GM23338 (cell line): ENCODE measurements around the gene RALGPS1. TPM values are rescaled to one million over a fixed set of nuclear protein-coding genes. Genes with fewer than 3 reads are reported as not detected.

Source experiments
- ATAC-seq: fragments of 200-7000 bp; cut with Tn5 transposase; 3 replicates; pipeline ENCODE4 v1.9.1; 2020
- DNase-seq: peaks from one replicate; pipeline ENCODE4 v3.0.0-alpha.2; 2015; ENCODE audit warnings: low spot score
- H2AFZ ChIP-seq: fragments of 200-600 bp; sonication (generic); 2 replicates; pipeline ENCODE4 v1.8.0; 2016; ENCODE audit warnings: antibody characterized with exemption, mild to moderate bottlenecking, moderate library complexity
- H3F3A ChIP-seq: fragments of 200-600 bp; sonication (generic); replicated peaks from 2 replicates; pipeline ENCODE4 v1.8.0; 2017; ENCODE audit warnings: antibody characterized with exemption, mixed run types, low read depth
- H3K27ac ChIP-seq: fragments of 200-600 bp; sonication (generic); 2 replicates; pipeline ENCODE4 v1.6.1; 2016; ENCODE audit warnings: low read depth
- H3K27me3 ChIP-seq: fragments of 200-600 bp; sonication (generic); 2 replicates; pipeline ENCODE4 v1.8.0; 2016; ENCODE audit warnings: mild to moderate bottlenecking, mixed run types, moderate library complexity; ENCODE audit not compliant: insufficient read depth
- H3K36me3 ChIP-seq: fragments of 200-600 bp; sonication (generic); 2 replicates; pipeline ENCODE4 v1.8.0; 2016; ENCODE audit warnings: mild to moderate bottlenecking; ENCODE audit not compliant: insufficient read depth
- H3K4me1 ChIP-seq: fragments of 200-600 bp; sonication (generic); 2 replicates; pipeline ENCODE4 v1.8.0; 2016; ENCODE audit warnings: mild to moderate bottlenecking, moderate library complexity; ENCODE audit not compliant: insufficient read depth
- H3K4me2 ChIP-seq: fragments of 200-600 bp; sonication (generic); 2 replicates; pipeline ENCODE4 v1.7.1; 2017; ENCODE audit warnings: mixed run types
- H3K4me3 ChIP-seq: fragments of 200-600 bp; sonication (generic); 2 replicates; pipeline ENCODE4 v1.6.1; 2016; ENCODE audit warnings: mixed run types
- H3K79me2 ChIP-seq: fragments of 200-600 bp; sonication (generic); replicated peaks from 2 replicates; pipeline ENCODE4 v1.8.0; 2017; ENCODE audit warnings: mild to moderate bottlenecking; ENCODE audit not compliant: insufficient read depth
- H3K9me2 ChIP-seq: fragments of 200-600 bp; sonication (generic); 2 replicates; pipeline ENCODE4 v1.8.0; 2017; ENCODE audit not compliant: insufficient read depth
- H4K20me1 ChIP-seq: fragments of 200-600 bp; sonication (generic); replicated peaks from 2 replicates; pipeline ENCODE4 v1.8.0; 2017; ENCODE audit warnings: mild to moderate bottlenecking; ENCODE audit not compliant: insufficient read depth
- H3K27ac Mint-ChIP-seq: 2 replicates; pipeline ENCODE4 v1.8.0; 2020; ENCODE audit warnings: inconsistent platforms, mild to moderate bottlenecking, moderate library complexity, mixed read lengths
- H3K27me3 Mint-ChIP-seq: 3 replicates; pipeline ENCODE4 v1.8.0; 2022; ENCODE audit warnings: low read depth, mild to moderate bottlenecking, moderate library complexity, mixed read lengths, inconsistent platforms; ENCODE audit not compliant: insufficient read depth, poor library complexity
- H3K36me3 Mint-ChIP-seq: 3 replicates; pipeline ENCODE4 v1.8.0; 2021; ENCODE audit warnings: low read depth, mild to moderate bottlenecking, inconsistent platforms, moderate library complexity, mixed read lengths
- H3K4me1 Mint-ChIP-seq: 3 replicates; pipeline ENCODE4 v1.8.0; 2020; ENCODE audit warnings: mild to moderate bottlenecking, inconsistent platforms, mixed read lengths
- H3K4me3 Mint-ChIP-seq: 3 replicates; pipeline ENCODE4 v1.8.0; 2021; ENCODE audit warnings: moderate library complexity, mild to moderate bottlenecking, inconsistent platforms, mixed read lengths
- H3K9me3 Mint-ChIP-seq: 3 replicates; pipeline ENCODE4 v1.8.0; 2020; ENCODE audit warnings: moderate library complexity, mild to moderate bottlenecking, inconsistent platforms, mixed read lengths
- CREB1 ChIP-seq: fragments of 250-450 bp; sonication (Bioruptor Pico); IDR thresholded peaks from 2 replicates; pipeline ENCODE4 v1.5.0; 2020; ENCODE audit warnings: low read depth, mild to moderate bottlenecking, moderate library complexity
- ETS1 ChIP-seq: IDR thresholded peaks from 2 replicates; pipeline ENCODE4 v1.6.1; 2016; ENCODE audit warnings: antibody characterized with exemption
- EZH2 ChIP-seq: fragments of 200-600 bp; sonication (generic); IDR thresholded peaks from one replicate; pipeline ENCODE4 v1.8.0; 2017; ENCODE audit warnings: antibody characterized with exemption, mild to moderate bottlenecking, low read depth; ENCODE audit not compliant: unreplicated experiment
- EZH2phosphoT487 ChIP-seq: fragments of 200-600 bp; sonication (generic); IDR thresholded peaks from one replicate; pipeline ENCODE4 v1.8.1; 2018; ENCODE audit warnings: antibody characterized with exemption; ENCODE audit not compliant: unreplicated experiment
- JUNB ChIP-seq: IDR thresholded peaks from one replicate; pipeline ENCODE4 v1.6.1; 2016; ENCODE audit warnings: antibody characterized with exemption; ENCODE audit not compliant: unreplicated experiment
- NANOG ChIP-seq: IDR thresholded peaks from 2 replicates; pipeline ENCODE4 v1.6.1; 2016; ENCODE audit warnings: antibody characterized with exemption, borderline replicate concordance
- POLR2AphosphoS5 ChIP-seq: IDR thresholded peaks from 2 replicates; pipeline ENCODE4 v1.6.1; 2016; ENCODE audit warnings: antibody characterized with exemption, low read depth
- REST ChIP-seq: IDR thresholded peaks from one replicate; pipeline ENCODE4 v1.6.1; 2018; ENCODE audit warnings: antibody characterized with exemption; ENCODE audit not compliant: unreplicated experiment
- STAT1 ChIP-seq: IDR thresholded peaks from one replicate; pipeline ENCODE4 v1.6.1; 2016; ENCODE audit warnings: antibody characterized with exemption; ENCODE audit not compliant: unreplicated experiment
- ZNF114 ChIP-seq: fragments of 250-450 bp; sonication (Bioruptor Pico); IDR thresholded peaks from 2 replicates; pipeline ENCODE4 v1.5.0; 2020; ENCODE audit warnings: mild to moderate bottlenecking, moderate library complexity
- ZNF331 ChIP-seq: fragments of 250-450 bp; sonication (Bioruptor Pico); IDR thresholded peaks from 2 replicates; pipeline ENCODE4 v1.5.0; 2020; ENCODE audit warnings: low read depth, mild to moderate bottlenecking, moderate library complexity
- polyA plus RNA-seq: library from polyadenylated mRNA; unstranded; fragments of >200 nt; fragmentation: Nextera tagmentation; extraction: Ambion mirVana; gene quantifications from 2 replicates; pipeline ENCODE4 v1.2.1, GENCODE V29; 2016
- total RNA-seq: library from RNA; depleted of rRNA; stranded (reverse); fragments of >200 nt; shearing (Covaris generic); gene quantifications from 2 replicates; pipeline ENCODE4 v1.2.3, GENCODE V29; 2014
- TF ChIP-seq, protein P1 (sequence below): fragments of 250-450 bp; sonication (Bioruptor Pico); IDR thresholded peaks from 2 replicates; pipeline ENCODE4 v1.5.0; 2020; ENCODE audit warnings: mild to moderate bottlenecking, moderate library complexity
- TF ChIP-seq, protein P2 (sequence below), 2 experiments: fragments of 200-600 bp in 1 of 2; sonication (generic) in 1 of 2; conservative IDR thresholded peaks; 2 replicates each; pipeline versions ENCODE4 v1.5.1 to v1.6.1; 2016 to 2017; ENCODE audit warnings: antibody characterized with exemption in 2 of 2, low read depth in 2 of 2, mild to moderate bottlenecking in 2 of 2, moderate library complexity in 1 of 2

The RALGPS1 gene
- total and polyA plus RNA-seq, 2 experiments from 2014 or later = 18.2 to 57.1 TPM

DNA sequence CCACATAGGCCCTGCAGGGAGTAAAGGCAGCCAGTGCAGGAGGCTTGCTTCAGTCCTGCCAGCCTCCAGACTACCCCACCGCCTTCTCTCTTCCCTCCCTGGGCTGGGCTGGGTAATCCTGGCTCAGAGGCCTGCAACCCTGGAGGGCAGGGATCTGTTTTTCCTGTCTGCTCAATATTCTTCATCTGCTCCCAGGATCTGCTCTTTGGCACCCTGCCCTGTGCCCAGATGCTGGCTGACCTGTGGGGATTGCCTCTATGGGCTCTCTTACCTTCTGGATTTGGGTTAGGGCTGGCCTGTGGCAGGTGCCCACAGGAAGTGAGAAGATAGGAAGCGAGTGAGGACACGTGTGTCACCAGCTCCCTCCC is 215.1 kb downstream of the RALGPS1 start:
- Histone ChIP-seq H3F3A (no peaks in the 10 kb centered on the region), H3K27me3 (no peaks in the 10 kb centered on the region), H3K36me3 (no peaks in the 10 kb centered on the region), H3K4me1 (peaks cover 24% of the 10 kb centered on the region), H2AFZ (no peak overlapping the region), H3K27ac (no peak overlapping the region), H4K20me1 (peaks cover 4% of the 10 kb centered on the region), H3K79me2 (no peaks in the 10 kb centered on the region), H3K9me2 (no peaks in the 10 kb centered on the region), H3K4me3 (no peak overlapping the region), H3K4me2 (no peak overlapping the region)
- Mint-ChIP-seq H3K36me3 (no peaks in the 10 kb centered on the region), H3K9me3 (no peaks in the 10 kb centered on the region), H3K27ac (no peak overlapping the region), H3K27me3 (peaks cover 4% of the 10 kb centered on the region), H3K4me3 (no peak overlapping the region), H3K4me1 (peaks cover 36% of the 10 kb centered on the region)
- no peak for DNase-seq
- ATAC-seq = no peak
- TF ChIP-seq, protein P1, sequence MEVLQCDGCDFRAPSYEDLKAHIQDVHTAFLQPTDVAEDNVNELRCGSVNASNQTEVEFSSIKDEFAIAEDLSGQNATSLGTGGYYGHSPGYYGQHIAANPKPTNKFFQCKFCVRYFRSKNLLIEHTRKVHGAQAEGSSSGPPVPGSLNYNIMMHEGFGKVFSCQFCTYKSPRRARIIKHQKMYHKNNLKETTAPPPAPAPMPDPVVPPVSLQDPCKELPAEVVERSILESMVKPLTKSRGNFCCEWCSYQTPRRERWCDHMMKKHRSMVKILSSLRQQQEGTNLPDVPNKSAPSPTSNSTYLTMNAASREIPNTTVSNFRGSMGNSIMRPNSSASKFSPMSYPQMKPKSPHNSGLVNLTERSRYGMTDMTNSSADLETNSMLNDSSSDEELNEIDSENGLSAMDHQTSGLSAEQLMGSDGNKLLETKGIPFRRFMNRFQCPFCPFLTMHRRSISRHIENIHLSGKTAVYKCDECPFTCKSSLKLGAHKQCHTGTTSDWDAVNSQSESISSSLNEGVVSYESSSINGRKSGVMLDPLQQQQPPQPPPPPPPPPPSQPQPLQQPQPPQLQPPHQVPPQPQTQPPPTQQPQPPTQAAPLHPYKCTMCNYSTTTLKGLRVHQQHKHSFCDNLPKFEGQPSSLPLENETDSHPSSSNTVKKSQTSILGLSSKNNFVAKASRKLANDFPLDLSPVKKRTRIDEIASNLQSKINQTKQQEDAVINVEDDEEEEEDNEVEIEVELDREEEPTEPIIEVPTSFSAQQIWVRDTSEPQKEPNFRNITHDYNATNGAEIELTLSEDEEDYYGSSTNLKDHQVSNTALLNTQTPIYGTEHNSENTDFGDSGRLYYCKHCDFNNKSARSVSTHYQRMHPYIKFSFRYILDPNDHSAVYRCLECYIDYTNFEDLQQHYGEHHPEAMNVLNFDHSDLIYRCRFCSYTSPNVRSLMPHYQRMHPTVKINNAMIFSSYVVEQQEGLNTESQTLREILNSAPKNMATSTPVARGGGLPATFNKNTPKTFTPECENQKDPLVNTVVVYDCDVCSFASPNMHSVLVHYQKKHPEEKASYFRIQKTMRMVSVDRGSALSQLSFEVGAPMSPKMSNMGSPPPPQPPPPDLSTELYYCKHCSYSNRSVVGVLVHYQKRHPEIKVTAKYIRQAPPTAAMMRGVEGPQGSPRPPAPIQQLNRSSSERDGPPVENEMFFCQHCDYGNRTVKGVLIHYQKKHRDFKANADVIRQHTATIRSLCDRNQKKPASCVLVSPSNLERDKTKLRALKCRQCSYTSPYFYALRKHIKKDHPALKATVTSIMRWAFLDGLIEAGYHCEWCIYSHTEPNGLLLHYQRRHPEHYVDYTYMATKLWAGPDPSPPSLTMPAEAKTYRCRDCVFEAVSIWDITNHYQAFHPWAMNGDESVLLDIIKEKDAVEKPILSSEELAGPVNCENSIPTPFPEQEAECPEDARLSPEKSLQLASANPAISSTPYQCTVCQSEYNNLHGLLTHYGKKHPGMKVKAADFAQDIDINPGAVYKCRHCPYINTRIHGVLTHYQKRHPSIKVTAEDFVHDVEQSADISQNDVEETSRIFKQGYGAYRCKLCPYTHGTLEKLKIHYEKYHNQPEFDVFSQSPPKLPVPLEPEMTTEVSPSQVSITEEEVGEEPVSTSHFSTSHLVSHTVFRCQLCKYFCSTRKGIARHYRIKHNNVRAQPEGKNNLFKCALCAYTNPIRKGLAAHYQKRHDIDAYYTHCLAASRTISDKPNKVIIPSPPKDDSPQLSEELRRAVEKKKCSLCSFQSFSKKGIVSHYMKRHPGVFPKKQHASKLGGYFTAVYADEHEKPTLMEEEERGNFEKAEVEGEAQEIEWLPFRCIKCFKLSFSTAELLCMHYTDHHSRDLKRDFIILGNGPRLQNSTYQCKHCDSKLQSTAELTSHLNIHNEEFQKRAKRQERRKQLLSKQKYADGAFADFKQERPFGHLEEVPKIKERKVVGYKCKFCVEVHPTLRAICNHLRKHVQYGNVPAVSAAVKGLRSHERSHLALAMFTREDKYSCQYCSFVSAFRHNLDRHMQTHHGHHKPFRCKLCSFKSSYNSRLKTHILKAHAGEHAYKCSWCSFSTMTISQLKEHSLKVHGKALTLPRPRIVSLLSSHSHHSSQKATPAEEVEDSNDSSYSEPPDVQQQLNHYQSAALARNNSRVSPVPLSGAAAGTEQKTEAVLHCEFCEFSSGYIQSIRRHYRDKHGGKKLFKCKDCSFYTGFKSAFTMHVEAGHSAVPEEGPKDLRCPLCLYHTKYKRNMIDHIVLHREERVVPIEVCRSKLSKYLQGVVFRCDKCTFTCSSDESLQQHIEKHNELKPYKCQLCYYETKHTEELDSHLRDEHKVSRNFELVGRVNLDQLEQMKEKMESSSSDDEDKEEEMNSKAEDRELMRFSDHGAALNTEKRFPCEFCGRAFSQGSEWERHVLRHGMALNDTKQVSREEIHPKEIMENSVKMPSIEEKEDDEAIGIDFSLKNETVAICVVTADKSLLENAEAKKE (CRISPR knock-in tag) = no peak
- TF ChIP-seq EZH2phosphoT487 (no peak), NANOG (no peak), STAT1 (no peak), ZNF331 (CRISPR knock-in tag) (no peak), REST (no peak), JUNB (no peak), CREB1 (no peak), EZH2 (no peak), ZNF114 (CRISPR knock-in tag) (no peak), POLR2AphosphoS5 (no peak), ETS1 (no peak)
- TF ChIP-seq, protein P2, sequence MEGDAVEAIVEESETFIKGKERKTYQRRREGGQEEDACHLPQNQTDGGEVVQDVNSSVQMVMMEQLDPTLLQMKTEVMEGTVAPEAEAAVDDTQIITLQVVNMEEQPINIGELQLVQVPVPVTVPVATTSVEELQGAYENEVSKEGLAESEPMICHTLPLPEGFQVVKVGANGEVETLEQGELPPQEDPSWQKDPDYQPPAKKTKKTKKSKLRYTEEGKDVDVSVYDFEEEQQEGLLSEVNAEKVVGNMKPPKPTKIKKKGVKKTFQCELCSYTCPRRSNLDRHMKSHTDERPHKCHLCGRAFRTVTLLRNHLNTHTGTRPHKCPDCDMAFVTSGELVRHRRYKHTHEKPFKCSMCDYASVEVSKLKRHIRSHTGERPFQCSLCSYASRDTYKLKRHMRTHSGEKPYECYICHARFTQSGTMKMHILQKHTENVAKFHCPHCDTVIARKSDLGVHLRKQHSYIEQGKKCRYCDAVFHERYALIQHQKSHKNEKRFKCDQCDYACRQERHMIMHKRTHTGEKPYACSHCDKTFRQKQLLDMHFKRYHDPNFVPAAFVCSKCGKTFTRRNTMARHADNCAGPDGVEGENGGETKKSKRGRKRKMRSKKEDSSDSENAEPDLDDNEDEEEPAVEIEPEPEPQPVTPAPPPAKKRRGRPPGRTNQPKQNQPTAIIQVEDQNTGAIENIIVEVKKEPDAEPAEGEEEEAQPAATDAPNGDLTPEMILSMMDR (conservative IDR thresholded peaks at IDR 0.05; ENCODE audit: low read depth in 2 of 2) = no peak
